Measurements from ENCODE around the gene MMP28. TPM values are rescaled to one million over a fixed set of nuclear protein-coding genes. Genes with fewer than 3 reads are reported as not detected.

Gene MMP28
- total RNA-seq, 2 experiments from 2014 or later: not detected

DNA sequence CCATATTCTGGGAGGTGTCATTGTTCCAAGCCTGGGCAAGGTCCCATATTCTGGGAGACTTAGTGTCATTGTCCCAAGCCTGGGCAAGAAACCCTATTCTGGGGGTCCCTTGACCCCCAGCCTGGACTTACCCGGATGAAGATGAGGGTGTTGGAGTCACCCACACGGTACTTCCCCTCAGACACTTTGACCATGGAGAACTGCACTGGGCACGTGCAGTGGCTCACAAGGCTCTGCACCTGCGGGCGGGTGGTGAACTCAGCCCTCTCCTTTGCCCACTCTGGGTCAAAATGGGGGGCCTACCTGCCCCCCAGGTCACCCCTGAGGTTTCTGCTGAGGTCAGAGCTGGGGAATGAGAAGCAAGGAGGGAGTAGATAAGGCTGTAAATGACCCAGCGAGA, 46.5 kb downstream of the MMP28 start:
- POLR2A ChIA-PET: no interaction called here
- intact Hi-C loops (cut with micrococcal nuclease; ENCODE audit: unreplicated experiment): loop anchor here (5.0 kb wide), 1 partner anchor 207 kb away; no protein-coding TSS in a partner anchor

DNA sequence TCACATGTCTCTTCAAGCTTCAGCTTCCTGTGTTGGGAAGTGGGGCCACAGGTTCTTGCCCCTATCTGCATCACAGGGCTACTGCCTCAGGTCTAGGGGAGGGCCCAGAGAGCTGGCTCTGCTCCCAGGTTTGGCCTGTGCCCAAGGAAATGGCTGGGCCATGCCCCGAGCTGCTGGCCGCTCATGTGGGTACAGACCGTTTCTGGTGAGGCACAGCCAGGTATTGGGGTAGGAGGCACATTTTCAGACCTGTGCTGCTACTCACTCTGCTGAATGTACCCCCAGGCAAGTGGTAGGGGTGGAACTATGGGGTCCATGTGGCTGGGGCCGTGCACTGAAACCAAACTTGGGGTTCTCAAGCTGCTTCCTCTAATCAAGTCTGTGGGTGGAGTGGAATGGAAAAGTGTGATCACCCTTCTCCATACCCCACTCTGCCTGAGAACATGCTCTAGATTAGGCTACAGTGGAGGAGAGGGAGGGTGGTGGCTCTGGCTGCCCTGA, 47.0 kb downstream of the MMP28 start:
- Histone ChIP-seq H3K9me3 (ENCODE audit: low read length) (no peaks in the 10 kb centered on the region), H3K27ac (ENCODE audit: low read depth, low read length, poor library complexity, severe bottlenecking) (no peak overlapping the region), H3K36me3 (ENCODE audit: insufficient read depth, low read length) (no peaks in the 10 kb centered on the region), H3K9me2 (ENCODE audit: insufficient read depth, low read length) (no peaks in the 10 kb centered on the region), H3K79me2 (ENCODE audit: insufficient read depth, low read depth, low read length) (no peaks in the 10 kb centered on the region), H3K4me1 (ENCODE audit: insufficient read depth, low read length, poor library complexity, severe bottlenecking) (no peaks in the 10 kb centered on the region), H4K20me1 (ENCODE audit: insufficient read depth, low read length) (no peaks in the 10 kb centered on the region), H3K4me2 (ENCODE audit: low read length) (no peak overlapping the region), H2AFZ (ENCODE audit: low read length) (no peak overlapping the region), H3K4me3 (ENCODE audit: low read depth, low read length, poor library complexity, severe bottlenecking) (no peak overlapping the region)
- no TSS peak for BruUV-seq (replicated peaks)
- TF ChIP-seq EZH2phosphoT487 (IDR thresholded peaks at IDR 0.05; ENCODE audit: borderline replicate concordance, low read depth, low read length): no peak
- TF ChIP-seq, protein P1, sequence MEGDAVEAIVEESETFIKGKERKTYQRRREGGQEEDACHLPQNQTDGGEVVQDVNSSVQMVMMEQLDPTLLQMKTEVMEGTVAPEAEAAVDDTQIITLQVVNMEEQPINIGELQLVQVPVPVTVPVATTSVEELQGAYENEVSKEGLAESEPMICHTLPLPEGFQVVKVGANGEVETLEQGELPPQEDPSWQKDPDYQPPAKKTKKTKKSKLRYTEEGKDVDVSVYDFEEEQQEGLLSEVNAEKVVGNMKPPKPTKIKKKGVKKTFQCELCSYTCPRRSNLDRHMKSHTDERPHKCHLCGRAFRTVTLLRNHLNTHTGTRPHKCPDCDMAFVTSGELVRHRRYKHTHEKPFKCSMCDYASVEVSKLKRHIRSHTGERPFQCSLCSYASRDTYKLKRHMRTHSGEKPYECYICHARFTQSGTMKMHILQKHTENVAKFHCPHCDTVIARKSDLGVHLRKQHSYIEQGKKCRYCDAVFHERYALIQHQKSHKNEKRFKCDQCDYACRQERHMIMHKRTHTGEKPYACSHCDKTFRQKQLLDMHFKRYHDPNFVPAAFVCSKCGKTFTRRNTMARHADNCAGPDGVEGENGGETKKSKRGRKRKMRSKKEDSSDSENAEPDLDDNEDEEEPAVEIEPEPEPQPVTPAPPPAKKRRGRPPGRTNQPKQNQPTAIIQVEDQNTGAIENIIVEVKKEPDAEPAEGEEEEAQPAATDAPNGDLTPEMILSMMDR (conservative IDR thresholded peaks at IDR 0.05; ENCODE audit: low read length): no peak
- intact Hi-C loops (cut with micrococcal nuclease; ENCODE audit: unreplicated experiment): loop anchor here (5.0 kb wide), 1 partner anchor 206 kb away; no protein-coding TSS in a partner anchor
- ChIA-PET CTCF (ENCODE audit: unreplicated experiment) (no interaction called here), POLR2A (no interaction called here)
- no peak for DNase-seq (ENCODE audit: low spot score)

More for the DNA sequence above, 46.5 kb downstream of the MMP28 start:
- no peaks in the 10 kb centered on the region for H3K36me3 ChIP-seq (ENCODE audit: insufficient read depth, low read length)
- H3K27ac ChIP-seq (ENCODE audit: low read depth, low read length, poor library complexity, severe bottlenecking): no peak overlapping the region
- CTCF ChIA-PET (ENCODE audit: unreplicated experiment): no interaction called here
- no peak overlapping the region for H3K4me3 ChIP-seq (ENCODE audit: low read depth, low read length, poor library complexity, severe bottlenecking)
- BruUV-seq (replicated peaks): no TSS peak
- H3K79me2 ChIP-seq (ENCODE audit: insufficient read depth, low read depth, low read length): no peaks in the 10 kb centered on the region
- TF ChIP-seq, protein P1 (conservative IDR thresholded peaks at IDR 0.05; ENCODE audit: low read length): no peak
- no peak for TF ChIP-seq EZH2phosphoT487 (IDR thresholded peaks at IDR 0.05; ENCODE audit: borderline replicate concordance, low read depth, low read length)
- H3K9me3 ChIP-seq (ENCODE audit: low read length): no peaks in the 10 kb centered on the region
- no peak overlapping the region for H3K4me2 ChIP-seq (ENCODE audit: low read length)
- no peak overlapping the region for H2AFZ ChIP-seq (ENCODE audit: low read length)
- H4K20me1 ChIP-seq (ENCODE audit: insufficient read depth, low read length): no peaks in the 10 kb centered on the region
- H3K9me2 ChIP-seq (ENCODE audit: insufficient read depth, low read length): no peaks in the 10 kb centered on the region
- H3K4me1 ChIP-seq (ENCODE audit: insufficient read depth, low read length, poor library complexity, severe bottlenecking): no peaks in the 10 kb centered on the region
- DNase-seq (ENCODE audit: low spot score): no peak

DNA sequence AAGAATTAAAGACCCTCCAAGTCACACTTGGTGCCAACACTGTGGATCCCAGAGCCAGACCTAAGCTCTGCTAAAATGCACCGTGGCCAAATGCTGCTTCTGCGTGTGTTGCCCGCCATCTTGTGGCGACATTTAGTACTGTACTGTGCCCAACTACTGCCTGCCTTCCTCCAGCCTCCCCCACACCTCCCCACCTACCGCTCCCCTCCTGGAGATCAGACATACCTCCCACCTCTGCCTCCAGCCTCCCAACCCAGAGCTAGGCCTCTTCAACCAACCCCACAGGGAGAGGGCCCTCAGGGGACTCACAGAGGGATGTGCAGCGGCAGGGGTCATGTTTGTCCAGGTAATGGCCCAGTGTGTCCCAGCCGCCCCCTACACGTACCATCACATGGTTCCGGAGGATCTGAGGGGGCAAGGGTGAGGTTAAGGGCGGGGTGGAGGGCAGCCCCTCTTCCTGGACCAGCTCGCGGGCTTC, 47.9 kb downstream of the MMP28 start:
- H3K79me2 ChIP-seq (ENCODE audit: insufficient read depth, low read depth, low read length): no peaks in the 10 kb centered on the region
- peak; percentile 79 for DNase-seq (ENCODE audit: low spot score)
- no peak overlapping the region for H3K27ac ChIP-seq (ENCODE audit: low read depth, low read length, poor library complexity, severe bottlenecking)
- H3K4me1 ChIP-seq (ENCODE audit: insufficient read depth, low read length, poor library complexity, severe bottlenecking): no peaks in the 10 kb centered on the region
- H3K4me3 ChIP-seq (ENCODE audit: low read depth, low read length, poor library complexity, severe bottlenecking): no peak overlapping the region
- CTCF ChIA-PET (ENCODE audit: unreplicated experiment): interaction anchor here (0.7 to 1.1 kb wide), 3 partner anchors 12 to 135 kb away, joined by 3 to 11 read pairs (median 3); no protein-coding TSS in a partner anchor
- intact Hi-C loops (cut with micrococcal nuclease; ENCODE audit: unreplicated experiment): loop anchor here (1.0 to 5.0 kb wide), 4 partner anchors 134 to 435 kb away; no protein-coding TSS in a partner anchor
- TF ChIP-seq, protein P1 (conservative IDR thresholded peaks at IDR 0.05; ENCODE audit: low read length): peak; percentile 90
- no peak for TF ChIP-seq EZH2phosphoT487 (IDR thresholded peaks at IDR 0.05; ENCODE audit: borderline replicate concordance, low read depth, low read length)
- H4K20me1 ChIP-seq (ENCODE audit: insufficient read depth, low read length): no peaks in the 10 kb centered on the region
- no TSS peak for BruUV-seq (replicated peaks)
- H3K36me3 ChIP-seq (ENCODE audit: insufficient read depth, low read length): no peaks in the 10 kb centered on the region
- H3K9me3 ChIP-seq (ENCODE audit: low read length): no peaks in the 10 kb centered on the region
- no peak overlapping the region for H2AFZ ChIP-seq (ENCODE audit: low read length)
- H3K4me2 ChIP-seq (ENCODE audit: low read length): no peak overlapping the region
- POLR2A ChIA-PET: interaction anchor here (0.6 kb wide), 1 partner anchor 69 kb away, joined by 3 read pairs; no protein-coding TSS in a partner anchor
- H3K9me2 ChIP-seq (ENCODE audit: insufficient read depth, low read length): no peaks in the 10 kb centered on the region
